Right forelimb (tissue), 1 donor: ENCODE results near the gene RADX.
"Not testable (repeated sequence)": the region's sequence is repeated elsewhere in the genome, so short reads cannot be mapped to it uniquely, and the experiment has no call there.

Experiments used
- DNase-seq: peaks from one replicate; pipeline ENCODE4 v3.0.0-alpha.2; 2018

Gene RADX, protein sequence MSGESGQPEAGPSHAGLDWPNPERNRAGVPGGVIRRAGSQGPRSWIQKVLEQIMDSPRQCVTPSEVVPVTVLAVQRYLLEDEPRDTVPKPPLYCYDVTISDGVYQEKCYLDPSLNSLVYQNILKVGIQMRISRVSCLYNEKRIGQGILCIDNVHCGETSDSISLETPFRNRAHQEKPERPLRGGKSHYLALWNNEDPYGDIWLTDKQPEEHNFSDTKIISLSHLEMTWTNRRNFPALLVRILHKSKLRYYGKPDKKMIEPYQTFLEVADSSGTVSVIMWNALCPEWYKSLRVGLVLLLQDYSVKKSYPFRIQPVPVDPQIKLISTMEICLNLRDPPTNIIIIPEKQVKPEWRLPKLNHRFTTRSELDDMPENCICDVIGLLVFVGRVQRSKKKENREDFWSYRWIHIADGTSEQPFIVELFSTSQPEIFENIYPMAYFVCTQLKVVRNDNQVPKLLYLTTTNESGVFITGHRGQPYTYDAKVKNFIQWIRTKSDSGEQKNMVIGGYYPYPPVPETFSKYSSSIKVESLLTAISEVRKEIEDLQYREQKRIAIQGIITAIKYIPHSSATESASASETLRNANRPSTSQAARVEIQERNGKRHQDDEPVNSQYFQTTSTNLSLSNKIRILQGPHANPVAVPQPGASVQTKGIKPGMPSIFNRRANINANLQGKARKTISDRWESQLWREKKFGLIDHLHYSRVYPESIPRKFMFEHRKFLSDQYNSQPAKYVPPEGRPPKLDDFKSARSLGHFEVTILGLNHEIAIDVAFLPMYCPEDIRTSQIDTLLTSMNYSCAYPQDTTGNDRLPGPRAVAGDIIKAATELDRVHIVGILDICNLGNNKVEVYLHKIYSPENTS

GRCh38 chrX:106611679-106612392, at the start of gene RADX:
RADX (plus strand) TSS chrX:106611978; CDS start chrX:106612081, 103 bp downstream.
- DNase-seq: peak; percentile 78

DNA sequence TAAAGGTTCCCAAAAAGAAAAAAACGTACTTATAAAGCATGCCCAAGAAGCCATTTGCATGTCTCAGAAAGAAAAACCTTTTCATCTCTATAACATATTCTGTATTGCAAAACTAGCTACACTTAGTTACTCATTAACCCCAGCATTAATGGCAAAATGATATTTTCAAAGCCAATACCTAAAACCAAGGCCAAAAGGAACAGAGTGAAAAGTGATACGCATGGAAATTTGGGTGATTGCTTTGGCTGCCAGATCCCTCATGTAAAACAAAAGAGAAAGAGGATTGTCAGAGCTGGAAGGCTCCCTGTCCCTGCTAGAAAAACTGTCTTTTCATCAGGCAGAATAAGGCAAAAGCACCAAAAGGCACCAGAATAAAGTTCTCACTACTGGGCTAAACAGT, 46.8 kb upstream of the RADX start:
- no peak for DNase-seq

- DNase-seq: no peak
These were observed 45.4 kb upstream of the RADX start for GRCh38 chrX:106566362-106566761.

- DNase-seq: no peak
These were observed 29.9 kb upstream of the RADX start for GRCh38 chrX:106581856-106582255.

DNA sequence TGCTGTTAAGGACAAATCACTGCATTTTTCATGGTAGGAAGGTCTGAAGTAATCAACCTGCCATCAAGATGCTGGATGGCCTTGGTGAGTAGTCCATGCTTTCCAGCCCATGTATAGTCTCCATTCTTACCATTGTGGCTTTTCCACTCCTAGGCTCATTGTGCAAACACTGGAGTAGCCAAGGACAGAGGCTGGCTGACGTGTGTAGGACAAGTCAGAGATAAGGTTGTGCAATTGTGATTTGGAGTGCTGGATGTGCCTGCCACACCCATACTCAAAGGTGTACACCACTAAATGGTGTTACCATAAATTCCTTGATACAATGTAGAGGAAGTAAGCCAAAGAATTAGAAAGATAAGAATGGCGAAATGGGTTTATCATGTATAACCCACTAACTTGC, 26.3 kb upstream of the RADX start:
- DNase-seq: no peak

- DNase-seq: no peak
These were observed 23.0 kb upstream of the RADX start for GRCh38 chrX:106588801-106589200.

DNA sequence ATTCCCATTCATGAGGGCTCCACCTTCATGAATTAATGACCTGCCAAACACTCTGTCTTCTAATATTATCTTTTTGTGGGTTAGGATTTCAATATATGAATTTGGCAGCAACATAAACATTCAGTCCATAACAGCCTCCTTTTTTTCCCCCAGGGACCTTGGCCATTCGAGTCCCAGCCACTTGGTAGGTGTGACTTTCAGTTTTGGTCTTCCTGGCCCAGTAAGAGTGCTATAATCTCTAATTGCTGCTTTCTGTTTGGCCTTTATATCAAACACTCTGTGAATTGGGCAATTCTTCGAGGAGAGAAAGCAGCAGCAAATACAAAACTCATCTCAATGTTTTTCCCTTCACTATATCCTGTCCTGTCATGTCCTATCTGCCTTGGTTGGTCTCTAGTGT, 12.4 kb upstream of the RADX start:
- no peak for DNase-seq

GRCh38 chrX:106606571-106606970, 5.2 kb upstream of the RADX start:
- DNase-seq: no peak

DNA sequence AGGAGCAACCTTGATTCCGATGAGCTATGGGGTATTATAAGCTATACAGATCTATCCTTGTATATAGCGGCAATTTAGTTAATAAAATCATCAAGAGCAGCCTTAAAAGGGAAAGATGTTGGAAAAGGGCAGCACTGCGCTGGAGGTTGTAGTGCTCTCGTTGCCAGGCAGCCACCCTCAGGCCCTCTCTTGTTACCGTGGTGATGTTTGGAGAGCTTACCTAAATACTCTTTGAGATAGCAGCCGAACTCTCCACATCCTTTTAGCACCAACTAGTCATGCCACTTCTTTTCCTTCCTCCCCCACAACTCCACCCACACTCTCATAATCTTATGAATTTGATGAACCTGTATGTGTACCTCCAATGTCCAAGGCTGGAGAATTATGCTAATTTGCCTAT, 3.8 kb upstream of the RADX start:
- DNase-seq: no peak

GRCh38 chrX:106611317-106611678, 480 bp upstream of the RADX start:
- DNase-seq: no peak

- no peak for DNase-seq
These were observed 600 bp downstream of the RADX start for GRCh38 chrX:106612393-106612763.

DNA sequence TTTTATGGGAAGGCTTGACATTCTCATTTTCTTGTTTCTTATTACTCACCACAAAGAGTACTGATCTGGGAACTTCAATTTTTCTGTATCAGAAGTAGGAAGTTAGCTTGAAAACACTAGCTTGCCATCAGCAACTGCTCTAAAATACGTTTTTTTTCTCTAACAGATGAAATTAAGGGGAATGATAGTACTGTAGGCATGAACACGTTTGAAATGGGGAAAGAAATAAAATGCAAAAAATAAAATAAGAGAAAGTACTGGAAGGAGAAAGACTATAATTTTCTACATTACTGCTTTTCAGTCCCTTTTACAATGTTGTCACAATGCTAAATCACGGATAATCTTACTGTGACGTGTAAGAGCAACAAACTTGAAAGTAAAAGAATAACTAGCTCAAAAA, 1.5 kb downstream of the RADX start:
- no peak for DNase-seq

DNA sequence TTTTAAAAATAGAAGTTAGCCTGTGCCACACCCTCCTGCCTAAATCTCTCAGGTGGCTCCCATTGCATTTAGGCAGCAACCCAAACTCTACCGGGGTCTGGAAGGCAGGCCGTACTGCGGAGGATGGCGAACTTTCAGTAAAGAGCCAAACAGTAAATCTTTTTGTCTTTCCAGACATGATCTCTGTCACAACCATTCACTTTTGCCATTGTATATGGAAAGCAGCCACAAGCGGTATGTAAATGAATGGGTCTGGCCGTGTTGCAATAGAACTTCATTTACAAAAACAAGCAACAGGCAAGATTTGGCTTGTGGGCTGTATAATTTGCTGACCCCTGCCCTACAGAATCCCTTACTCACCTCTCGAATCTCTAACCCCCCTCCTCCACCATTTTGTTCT, 3.3 kb downstream of the RADX start:
- no peak for DNase-seq

- DNase-seq: no peak
These were observed 8.0 kb downstream of the RADX start for GRCh38 chrX:106619797-106620196.

DNA sequence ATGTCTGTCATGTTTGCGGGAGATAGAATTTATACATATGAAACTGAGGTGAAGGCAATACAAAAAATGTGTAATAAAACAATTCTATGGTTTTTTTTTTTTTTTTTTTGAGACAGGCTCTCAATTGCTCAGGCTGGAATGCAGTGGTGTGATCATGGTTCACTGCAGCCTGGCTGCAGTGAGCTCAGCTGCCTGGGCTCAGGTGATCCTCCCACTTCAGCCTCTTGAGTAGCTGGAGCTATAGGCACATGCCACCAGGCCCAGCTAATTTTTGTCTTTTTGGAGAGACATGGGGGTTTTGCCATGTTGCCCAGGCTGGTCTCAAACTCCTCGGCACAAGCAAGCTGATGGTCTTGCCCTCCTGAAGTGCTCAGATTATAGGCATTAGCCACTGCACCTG, 10.1 kb downstream of the RADX start:
- DNase-seq: no peak

- no peak for DNase-seq
These were observed 15.0 kb downstream of the RADX start for GRCh38 chrX:106626789-106627188.

DNA sequence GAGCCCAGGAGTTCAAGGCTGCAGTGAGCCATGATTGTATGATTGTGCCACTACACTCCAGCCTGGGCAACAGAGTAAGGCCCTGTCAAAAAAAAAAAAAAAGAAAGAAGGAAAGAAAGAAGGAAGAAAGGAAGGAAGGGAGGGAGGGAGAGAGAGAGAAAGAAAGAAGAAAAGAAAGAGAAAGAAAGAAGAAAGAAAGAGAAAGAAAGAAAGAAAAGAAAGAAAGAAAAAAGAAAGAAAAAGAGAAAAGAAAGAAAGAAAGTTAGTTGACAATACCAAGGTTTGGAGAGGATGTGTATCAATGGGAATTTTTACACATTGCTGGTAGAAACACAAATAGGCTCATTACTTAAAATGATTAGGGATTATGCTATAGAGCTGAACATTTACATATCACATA, 19.8 kb downstream of the RADX start:
- no peak for DNase-seq

DNA sequence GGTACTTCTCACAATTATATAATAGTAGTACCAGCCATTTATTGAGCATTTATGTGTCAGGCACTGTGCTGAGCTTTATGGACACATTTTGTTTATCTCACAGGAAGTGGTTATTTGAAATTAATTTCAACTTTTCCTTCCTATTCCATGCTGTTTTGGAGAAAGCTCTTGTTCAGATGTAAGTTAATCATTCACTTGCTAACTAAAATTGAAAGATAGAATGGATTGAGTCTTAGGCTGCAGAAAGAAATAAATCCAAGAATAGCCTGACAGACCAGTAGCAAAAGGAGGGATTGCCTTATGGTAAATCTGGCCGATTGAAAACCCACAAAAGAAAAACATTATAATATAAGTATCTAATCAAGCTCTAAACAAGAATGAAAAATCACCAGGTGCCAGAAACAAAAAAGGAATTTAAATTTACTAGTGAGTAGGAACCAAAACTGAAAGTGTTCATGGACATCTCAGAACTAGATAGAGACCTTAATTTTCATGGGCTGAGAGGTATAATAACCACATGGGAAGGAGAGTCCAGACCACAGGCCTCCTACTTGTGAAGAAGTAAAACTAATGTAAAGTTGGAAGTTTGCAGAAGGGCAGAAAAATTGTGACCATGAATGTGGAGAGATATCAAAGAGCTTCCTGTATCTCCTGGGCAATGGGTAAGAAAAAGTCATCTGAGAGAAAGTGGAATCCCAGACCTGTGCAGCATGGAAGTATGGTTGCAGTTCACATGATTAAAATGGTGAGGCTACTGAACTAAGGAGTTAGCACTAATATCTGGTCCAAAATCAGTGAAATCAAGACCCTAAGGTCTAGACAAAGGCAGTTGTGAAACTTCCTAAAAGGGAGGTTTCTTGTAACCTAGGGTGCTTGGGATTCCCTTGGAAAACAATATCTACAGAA, 38.0 kb downstream of the RADX start:
- no peak for DNase-seq

DNA sequence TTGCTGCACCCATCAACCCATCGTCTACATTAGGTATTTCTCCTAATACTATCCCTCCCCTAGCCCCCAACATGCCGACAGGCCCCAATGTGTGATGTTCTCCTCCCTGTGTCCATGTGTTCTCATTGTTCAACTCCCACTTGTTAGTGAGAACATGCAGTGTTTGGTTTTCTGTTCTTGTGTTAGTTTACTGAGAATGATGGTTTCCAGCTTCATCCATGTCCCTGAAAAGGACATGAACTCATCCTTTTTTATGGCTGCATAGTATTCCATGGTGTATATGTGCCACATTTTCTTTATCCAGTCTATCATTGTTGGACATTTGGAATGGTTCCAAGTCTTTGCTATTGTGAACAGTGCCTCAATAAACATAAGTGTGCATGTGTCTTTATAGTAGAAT, 41.8 kb downstream of the RADX start:
- DNase-seq: not testable (repeated sequence)

- no peak for DNase-seq
These were observed 58.9 kb downstream of the RADX start for GRCh38 chrX:106670631-106671030.

- DNase-seq: no peak
These were observed 60.7 kb downstream of the RADX start for GRCh38 chrX:106672527-106672926.

DNA sequence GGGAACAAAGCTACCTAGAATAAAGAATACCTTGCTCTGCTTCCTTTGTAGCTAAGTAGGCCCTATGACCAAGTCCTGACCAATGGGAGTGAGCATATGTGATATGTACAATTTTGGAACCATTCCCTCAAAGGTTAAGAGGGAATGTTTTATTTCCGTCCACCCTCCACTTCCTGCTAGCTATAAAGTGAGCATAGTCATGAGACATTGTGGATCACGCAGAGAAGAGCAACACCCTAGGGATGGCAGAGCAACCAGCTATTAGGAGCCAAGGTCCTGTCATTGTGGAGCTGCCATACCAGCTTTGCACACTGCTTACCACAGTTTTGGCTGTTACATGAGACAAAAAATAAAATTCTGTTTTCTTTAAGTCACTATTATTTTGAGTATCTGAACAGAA, 68.9 kb downstream of the RADX start:
- DNase-seq: no peak

GRCh38 chrX:106684207-106684606, 72.4 kb downstream of the RADX start:
- no peak for DNase-seq
